Measurements from ENCODE around the gene SSC5D.

GRCh38 chr19:55464662-55465054, 23.6 kb upstream of the SSC5D start, which contains the start of gene C19orf85:
- TF ChIP-seq, protein P1, sequence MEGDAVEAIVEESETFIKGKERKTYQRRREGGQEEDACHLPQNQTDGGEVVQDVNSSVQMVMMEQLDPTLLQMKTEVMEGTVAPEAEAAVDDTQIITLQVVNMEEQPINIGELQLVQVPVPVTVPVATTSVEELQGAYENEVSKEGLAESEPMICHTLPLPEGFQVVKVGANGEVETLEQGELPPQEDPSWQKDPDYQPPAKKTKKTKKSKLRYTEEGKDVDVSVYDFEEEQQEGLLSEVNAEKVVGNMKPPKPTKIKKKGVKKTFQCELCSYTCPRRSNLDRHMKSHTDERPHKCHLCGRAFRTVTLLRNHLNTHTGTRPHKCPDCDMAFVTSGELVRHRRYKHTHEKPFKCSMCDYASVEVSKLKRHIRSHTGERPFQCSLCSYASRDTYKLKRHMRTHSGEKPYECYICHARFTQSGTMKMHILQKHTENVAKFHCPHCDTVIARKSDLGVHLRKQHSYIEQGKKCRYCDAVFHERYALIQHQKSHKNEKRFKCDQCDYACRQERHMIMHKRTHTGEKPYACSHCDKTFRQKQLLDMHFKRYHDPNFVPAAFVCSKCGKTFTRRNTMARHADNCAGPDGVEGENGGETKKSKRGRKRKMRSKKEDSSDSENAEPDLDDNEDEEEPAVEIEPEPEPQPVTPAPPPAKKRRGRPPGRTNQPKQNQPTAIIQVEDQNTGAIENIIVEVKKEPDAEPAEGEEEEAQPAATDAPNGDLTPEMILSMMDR (conservative IDR thresholded peaks at IDR 0.05 in 1 of 2, IDR thresholded peaks at IDR 0.05 in 1 of 2; ENCODE audit: low read depth in 1 of 2, low read length in 2 of 2): no peak
- no peak for TF ChIP-seq EZH2 (IDR thresholded peaks at IDR 0.05; ENCODE audit: low read length, missing control alignments)

Data from fibroblast of lung (primary cell).